Osteocyte (in vitro differentiated cells): ENCODE measurements around the gene ZNF526. TPM values are rescaled to one million over a fixed set of nuclear protein-coding genes. Genes with fewer than 3 reads are reported as not detected.
A peak's percentile ranks its signal among the peaks of the same experiment; 100 is the strongest.

Source experiments
- DNase-seq: peaks from one replicate; pipeline ENCODE4 v3.0.0; 2021; ENCODE audit warnings: mixed read lengths; ENCODE audit not compliant: unreplicated experiment; ENCODE audit errors: extremely low spot score
- H3K27ac Mint-ChIP-seq: one replicate; pipeline ENCODE4 v1.8.0; 2021; ENCODE audit warnings: mild to moderate bottlenecking, mixed read lengths; ENCODE audit not compliant: unreplicated experiment
- H3K27me3 Mint-ChIP-seq: one replicate; pipeline ENCODE4 v1.8.0; 2021; ENCODE audit warnings: mixed read lengths; ENCODE audit not compliant: unreplicated experiment
- H3K36me3 Mint-ChIP-seq: one replicate; pipeline ENCODE4 v1.8.0; 2021; ENCODE audit warnings: mixed read lengths; ENCODE audit not compliant: unreplicated experiment
- H3K4me1 Mint-ChIP-seq: one replicate; pipeline ENCODE4 v1.8.0; 2021; ENCODE audit warnings: mixed read lengths; ENCODE audit not compliant: unreplicated experiment
- H3K4me3 Mint-ChIP-seq: one replicate; pipeline ENCODE4 v1.8.0; 2021; ENCODE audit warnings: mild to moderate bottlenecking, moderate library complexity, mixed read lengths; ENCODE audit not compliant: unreplicated experiment
- H3K9me3 Mint-ChIP-seq: one replicate; pipeline ENCODE4 v1.8.0; 2021; ENCODE audit warnings: mixed read lengths; ENCODE audit not compliant: unreplicated experiment
- total RNA-seq: library from RNA; stranded (reverse); gene quantifications from 2 replicates; pipeline ENCODE4 v1.2.1, GENCODE V29; 2021
- TF ChIP-seq, protein P1 (sequence below): fragments of 200-600 bp; sonication (generic); IDR thresholded peaks from 2 replicates; pipeline ENCODE4 v1.5.0; 2021; ENCODE audit warnings: antibody characterized with exemption, mild to moderate bottlenecking, moderate library complexity

Gene ZNF526
- total RNA-seq, 1 donor from 2014 or later = 9.9 TPM

DNA sequence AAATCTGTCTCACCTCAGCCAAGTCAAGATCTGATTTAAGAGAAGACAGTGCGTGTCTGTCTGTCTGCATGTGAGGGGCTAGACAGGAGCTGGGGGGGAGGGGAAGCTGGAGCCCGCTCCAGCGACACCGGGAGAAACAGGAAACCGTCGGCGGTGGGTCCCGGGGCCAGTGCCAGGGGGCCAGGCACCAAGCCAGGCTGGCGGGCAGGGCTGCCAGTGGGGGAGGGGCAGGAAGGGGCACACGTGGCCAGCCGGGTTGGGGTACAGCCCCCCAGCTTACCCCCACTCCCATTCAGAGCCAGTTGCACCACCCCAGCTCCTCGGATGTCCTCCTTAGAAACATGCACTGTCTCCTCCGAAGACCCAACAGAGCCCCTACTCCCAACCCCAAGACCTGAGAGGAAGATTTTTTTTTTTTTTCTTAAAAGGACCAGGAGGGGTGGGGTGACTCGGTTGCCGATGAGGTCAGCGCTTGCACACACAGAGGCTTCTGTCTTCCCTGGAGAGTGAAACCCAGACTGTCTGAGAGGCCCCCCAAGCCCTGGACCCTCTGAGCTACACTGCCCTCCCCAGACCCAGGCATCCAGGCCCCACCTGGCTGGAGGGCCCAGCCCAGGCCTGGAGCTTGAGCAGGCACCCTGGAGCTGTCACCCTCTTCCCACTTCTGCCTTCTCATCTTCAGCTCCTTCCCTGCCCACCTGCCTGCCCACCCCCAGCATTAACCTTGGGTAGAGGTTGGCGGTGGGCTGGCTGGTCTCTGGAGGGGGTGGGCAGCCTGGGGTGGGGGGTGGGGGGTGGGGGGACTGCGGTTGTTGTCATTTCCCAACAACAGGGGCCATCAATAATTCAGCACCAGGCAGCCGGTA lies 30.8 kb downstream of the ZNF526 start:
- Mint-ChIP-seq H3K27me3 (no peaks in the 10 kb centered on the region), H3K27ac (peak overlapping the region; percentile 47), H3K4me1 (peaks cover 48% of the 10 kb centered on the region), H3K9me3 (no peaks in the 10 kb centered on the region), H3K36me3 (peaks cover 2% of the 10 kb centered on the region), H3K4me3 (peak overlapping the region; percentile 54)
- no peak for DNase-seq
- TF ChIP-seq, protein P1, sequence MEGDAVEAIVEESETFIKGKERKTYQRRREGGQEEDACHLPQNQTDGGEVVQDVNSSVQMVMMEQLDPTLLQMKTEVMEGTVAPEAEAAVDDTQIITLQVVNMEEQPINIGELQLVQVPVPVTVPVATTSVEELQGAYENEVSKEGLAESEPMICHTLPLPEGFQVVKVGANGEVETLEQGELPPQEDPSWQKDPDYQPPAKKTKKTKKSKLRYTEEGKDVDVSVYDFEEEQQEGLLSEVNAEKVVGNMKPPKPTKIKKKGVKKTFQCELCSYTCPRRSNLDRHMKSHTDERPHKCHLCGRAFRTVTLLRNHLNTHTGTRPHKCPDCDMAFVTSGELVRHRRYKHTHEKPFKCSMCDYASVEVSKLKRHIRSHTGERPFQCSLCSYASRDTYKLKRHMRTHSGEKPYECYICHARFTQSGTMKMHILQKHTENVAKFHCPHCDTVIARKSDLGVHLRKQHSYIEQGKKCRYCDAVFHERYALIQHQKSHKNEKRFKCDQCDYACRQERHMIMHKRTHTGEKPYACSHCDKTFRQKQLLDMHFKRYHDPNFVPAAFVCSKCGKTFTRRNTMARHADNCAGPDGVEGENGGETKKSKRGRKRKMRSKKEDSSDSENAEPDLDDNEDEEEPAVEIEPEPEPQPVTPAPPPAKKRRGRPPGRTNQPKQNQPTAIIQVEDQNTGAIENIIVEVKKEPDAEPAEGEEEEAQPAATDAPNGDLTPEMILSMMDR = no peak

DNA sequence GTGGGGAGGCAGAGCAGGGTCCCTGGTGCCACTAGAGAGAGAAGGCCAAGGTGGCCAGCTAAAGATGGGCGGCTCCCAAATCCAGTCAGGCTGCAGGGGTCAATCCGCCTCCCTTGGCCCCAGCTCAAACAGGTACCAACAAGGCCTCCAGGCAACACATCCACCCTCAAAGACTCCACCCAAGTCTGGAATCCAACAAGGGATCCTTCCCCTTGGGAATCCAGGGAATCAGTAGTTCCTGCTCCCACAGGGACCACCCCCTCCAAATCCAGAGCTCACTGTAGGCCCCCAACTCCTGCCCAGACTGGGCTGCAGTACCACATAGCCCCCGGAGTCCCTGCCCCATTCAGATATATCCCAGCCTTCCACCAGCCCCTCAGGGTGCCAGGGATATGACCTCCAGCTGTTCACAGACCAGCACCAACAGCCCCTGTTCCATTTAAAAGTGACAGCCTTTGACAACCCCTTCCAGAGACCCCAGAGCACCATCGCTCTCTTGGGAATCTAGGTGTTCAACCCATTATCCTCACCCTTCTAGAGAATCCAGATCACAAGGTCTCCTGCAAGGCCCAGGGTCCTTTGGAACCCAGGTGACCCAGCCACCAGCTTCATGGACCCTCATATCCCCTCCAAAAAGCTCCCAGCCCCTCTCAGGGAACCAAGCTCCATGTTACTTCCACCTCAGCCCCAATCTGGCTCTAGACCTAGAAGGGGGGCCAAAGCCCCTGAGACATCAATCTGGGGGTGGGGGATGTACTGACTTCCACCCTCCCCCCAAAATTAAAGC lies 31.7 kb downstream of the ZNF526 start:
- H3K4me1 Mint-ChIP-seq = peaks cover 48% of the 10 kb centered on the region
- peaks cover 2% of the 10 kb centered on the region for H3K36me3 Mint-ChIP-seq
- H3K27ac Mint-ChIP-seq = peak overlapping the region; percentile 78
- peak overlapping the region; percentile 94 for H3K4me3 Mint-ChIP-seq
- H3K27me3 Mint-ChIP-seq = no peaks in the 10 kb centered on the region
- TF ChIP-seq, protein P1 = no peak
- DNase-seq = no peak
- no peaks in the 10 kb centered on the region for H3K9me3 Mint-ChIP-seq

DNA sequence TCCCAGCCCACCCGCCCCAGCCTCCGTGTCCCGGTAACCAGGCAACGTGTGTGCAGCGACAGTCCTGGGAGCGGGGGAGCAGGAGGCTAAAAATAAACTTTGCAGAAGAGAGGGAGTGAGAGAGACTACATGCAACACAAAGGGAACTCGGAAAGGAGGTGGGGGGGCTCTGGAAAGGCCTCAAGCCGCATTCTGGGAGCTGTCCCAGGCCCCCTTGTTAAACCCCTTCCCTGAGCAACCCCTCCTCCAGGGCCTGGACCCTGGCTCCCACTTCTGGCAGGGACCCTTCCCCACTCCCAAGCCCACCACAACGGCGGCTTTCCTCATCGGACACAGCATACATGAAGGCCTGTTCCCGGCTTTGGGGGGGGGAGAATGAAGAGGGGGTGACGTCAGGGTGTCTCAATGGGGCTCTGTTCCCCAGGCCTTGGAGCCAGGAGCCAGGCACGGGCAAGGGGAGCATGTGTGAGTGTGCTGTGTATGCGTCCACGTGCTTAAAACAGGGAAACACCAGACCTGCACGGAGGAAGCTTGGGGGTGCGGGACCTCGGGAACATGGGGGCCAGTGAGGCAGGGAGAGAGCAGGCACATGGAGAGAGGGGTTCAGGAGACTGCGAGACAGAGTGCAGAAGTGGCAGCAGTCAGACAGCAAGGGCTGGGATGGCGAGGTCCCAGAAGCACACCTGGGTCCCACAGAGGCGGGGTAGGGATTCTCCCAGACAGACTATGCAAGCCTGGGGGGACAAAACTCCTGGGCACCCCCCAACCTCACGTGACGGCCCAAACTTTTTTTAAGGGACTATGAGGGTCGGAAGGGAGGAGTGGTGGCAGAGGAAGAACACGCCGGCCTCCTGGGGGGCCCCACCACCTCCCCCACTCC lies 32.5 kb downstream of the ZNF526 start:
- DNase-seq = no peak
- Mint-ChIP-seq H3K4me3 (peak overlapping the region; percentile 94), H3K9me3 (no peaks in the 10 kb centered on the region), H3K27me3 (no peaks in the 10 kb centered on the region), H3K4me1 (peaks cover 47% of the 10 kb centered on the region), H3K36me3 (peaks cover 2% of the 10 kb centered on the region), H3K27ac (peak overlapping the region; percentile 93)
- TF ChIP-seq, protein P1 = no peak

DNA sequence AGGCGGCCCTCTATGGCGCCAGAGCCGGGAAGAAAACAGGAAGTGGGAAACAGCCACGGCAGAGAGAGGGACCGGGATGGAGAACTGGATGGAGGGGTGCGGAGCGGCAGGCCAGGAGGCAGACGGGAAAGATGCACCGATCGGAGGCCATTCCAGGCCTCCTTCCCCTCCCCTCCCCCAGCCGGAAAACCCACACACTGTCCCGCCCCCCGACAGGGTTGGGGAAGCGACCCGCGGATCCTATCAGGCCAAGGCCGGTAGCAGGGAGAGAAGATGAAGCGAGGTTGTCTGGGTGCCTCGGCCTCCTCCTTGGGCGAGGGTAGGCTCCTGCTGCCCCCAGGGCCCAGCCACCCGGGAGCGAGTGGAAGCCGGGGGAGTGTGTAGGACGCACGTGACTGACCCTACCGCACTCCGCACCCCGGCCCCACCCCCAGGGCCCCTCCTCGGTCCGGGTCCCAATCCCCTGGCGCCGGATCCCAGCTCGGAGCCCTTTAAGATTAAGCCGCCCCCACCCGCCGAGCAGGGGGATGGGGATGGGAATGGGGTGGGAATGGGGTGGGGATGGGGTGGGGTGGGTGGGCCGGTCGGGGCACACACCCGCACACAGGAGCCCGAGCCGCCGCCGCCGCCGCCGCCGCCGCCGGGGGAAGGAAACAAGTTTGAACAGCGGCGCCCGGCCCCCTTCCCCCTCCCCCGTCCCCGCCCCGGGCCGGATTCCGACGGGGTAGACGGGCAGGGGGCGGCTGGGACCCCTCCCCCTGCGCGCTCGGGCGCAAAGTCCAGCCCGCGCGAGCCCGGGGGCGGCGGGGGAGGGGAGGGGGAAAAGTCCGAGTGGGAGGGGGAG lies 33.4 kb downstream of the ZNF526 start:
- no peak for DNase-seq
- H3K4me1 Mint-ChIP-seq = peaks cover 47% of the 10 kb centered on the region
- H3K36me3 Mint-ChIP-seq = peaks cover 2% of the 10 kb centered on the region
- no peaks in the 10 kb centered on the region for H3K27me3 Mint-ChIP-seq
- H3K9me3 Mint-ChIP-seq = no peaks in the 10 kb centered on the region
- TF ChIP-seq, protein P1 = no peak
- peak overlapping the region; percentile 94 for H3K4me3 Mint-ChIP-seq
- peak overlapping the region; percentile 93 for H3K27ac Mint-ChIP-seq
